WTC11 (cell line): Measurements from ENCODE around the gene DBET.
"Not testable (repeated sequence)": the region's sequence is repeated elsewhere in the genome, so short reads cannot be mapped to it uniquely, and the experiment has no call there.

Experiments used
- ESRRA ChIP-seq: sonication (generic); formaldehyde crosslinking; IDR thresholded peaks from 2 replicates; pipeline ENCODE4 v1.8.1; 2022; ENCODE audit warnings: mild to moderate bottlenecking, missing genetic modification reagents, borderline replicate concordance
- IRF2 ChIP-seq: sonication (generic); formaldehyde crosslinking; IDR thresholded peaks from 2 replicates; pipeline ENCODE4 v1.8.0; 2022; ENCODE audit warnings: low read depth, missing genetic modification reagents, borderline replicate concordance
- JUN ChIP-seq: sonication (generic); formaldehyde crosslinking; IDR thresholded peaks from 2 replicates; pipeline ENCODE4 v1.8.0; 2023; ENCODE audit warnings: mild to moderate bottlenecking, missing genetic modification reagents
- RELA ChIP-seq: sonication (generic); formaldehyde crosslinking; IDR thresholded peaks from 2 replicates; pipeline ENCODE4 v1.8.1; 2022; ENCODE audit warnings: missing genetic modification reagents, mild to moderate bottlenecking, borderline replicate concordance
- SP1 ChIP-seq: sonication (generic); formaldehyde crosslinking; conservative IDR thresholded peaks from 2 replicates; pipeline ENCODE4 v1.8.1; 2022; ENCODE audit warnings: missing genetic modification reagents
- USF2 ChIP-seq: sonication (generic); formaldehyde crosslinking; IDR thresholded peaks from 2 replicates; pipeline ENCODE4 v1.8.1; 2023; ENCODE audit warnings: mild to moderate bottlenecking, missing genetic modification reagents, moderate library complexity
- ZBTB43 ChIP-seq: sonication (generic); formaldehyde crosslinking; IDR thresholded peaks from 2 replicates; pipeline ENCODE4 v1.8.1; 2023; ENCODE audit warnings: mild to moderate bottlenecking, missing genetic modification reagents
- ZNF263 ChIP-seq: sonication (generic); formaldehyde crosslinking; IDR thresholded peaks from 2 replicates; pipeline ENCODE4 v1.8.1; 2022; ENCODE audit warnings: low read depth, mild to moderate bottlenecking, moderate library complexity, missing genetic modification reagents
- TF ChIP-seq, protein P1 (sequence below): fragments of 200-600 bp; IDR thresholded peaks from 2 replicates; pipeline ENCODE4 v1.8.0; 2022; ENCODE audit warnings: antibody characterized with exemption
- TF ChIP-seq, protein P2 (sequence below): sonication (generic); formaldehyde crosslinking; conservative IDR thresholded peaks from 2 replicates; pipeline ENCODE4 v1.8.1; 2023; ENCODE audit warnings: mild to moderate bottlenecking, low read depth, missing genetic modification reagents, moderate library complexity
- TF ChIP-seq, protein P3 (sequence below): sonication (generic); formaldehyde crosslinking; IDR thresholded peaks from 2 replicates; pipeline ENCODE4 v1.8.1; 2023; ENCODE audit warnings: mild to moderate bottlenecking, missing genetic modification reagents, borderline replicate concordance

GRCh38 chr4:190093052-190093451, 28.8 kb downstream of the DBET start:
- not testable (repeated sequence) for TF ChIP-seq RELA (CRISPR knock-in tag); ZNF263 (CRISPR knock-in tag); USF2 (CRISPR knock-in tag); SP1; ESRRA (CRISPR knock-in tag); IRF2 (CRISPR knock-in tag); JUN (CRISPR knock-in tag); ZBTB43 (CRISPR knock-in tag)
- TF ChIP-seq, protein P1, sequence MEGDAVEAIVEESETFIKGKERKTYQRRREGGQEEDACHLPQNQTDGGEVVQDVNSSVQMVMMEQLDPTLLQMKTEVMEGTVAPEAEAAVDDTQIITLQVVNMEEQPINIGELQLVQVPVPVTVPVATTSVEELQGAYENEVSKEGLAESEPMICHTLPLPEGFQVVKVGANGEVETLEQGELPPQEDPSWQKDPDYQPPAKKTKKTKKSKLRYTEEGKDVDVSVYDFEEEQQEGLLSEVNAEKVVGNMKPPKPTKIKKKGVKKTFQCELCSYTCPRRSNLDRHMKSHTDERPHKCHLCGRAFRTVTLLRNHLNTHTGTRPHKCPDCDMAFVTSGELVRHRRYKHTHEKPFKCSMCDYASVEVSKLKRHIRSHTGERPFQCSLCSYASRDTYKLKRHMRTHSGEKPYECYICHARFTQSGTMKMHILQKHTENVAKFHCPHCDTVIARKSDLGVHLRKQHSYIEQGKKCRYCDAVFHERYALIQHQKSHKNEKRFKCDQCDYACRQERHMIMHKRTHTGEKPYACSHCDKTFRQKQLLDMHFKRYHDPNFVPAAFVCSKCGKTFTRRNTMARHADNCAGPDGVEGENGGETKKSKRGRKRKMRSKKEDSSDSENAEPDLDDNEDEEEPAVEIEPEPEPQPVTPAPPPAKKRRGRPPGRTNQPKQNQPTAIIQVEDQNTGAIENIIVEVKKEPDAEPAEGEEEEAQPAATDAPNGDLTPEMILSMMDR: not testable (repeated sequence)
- TF ChIP-seq, protein P2, sequence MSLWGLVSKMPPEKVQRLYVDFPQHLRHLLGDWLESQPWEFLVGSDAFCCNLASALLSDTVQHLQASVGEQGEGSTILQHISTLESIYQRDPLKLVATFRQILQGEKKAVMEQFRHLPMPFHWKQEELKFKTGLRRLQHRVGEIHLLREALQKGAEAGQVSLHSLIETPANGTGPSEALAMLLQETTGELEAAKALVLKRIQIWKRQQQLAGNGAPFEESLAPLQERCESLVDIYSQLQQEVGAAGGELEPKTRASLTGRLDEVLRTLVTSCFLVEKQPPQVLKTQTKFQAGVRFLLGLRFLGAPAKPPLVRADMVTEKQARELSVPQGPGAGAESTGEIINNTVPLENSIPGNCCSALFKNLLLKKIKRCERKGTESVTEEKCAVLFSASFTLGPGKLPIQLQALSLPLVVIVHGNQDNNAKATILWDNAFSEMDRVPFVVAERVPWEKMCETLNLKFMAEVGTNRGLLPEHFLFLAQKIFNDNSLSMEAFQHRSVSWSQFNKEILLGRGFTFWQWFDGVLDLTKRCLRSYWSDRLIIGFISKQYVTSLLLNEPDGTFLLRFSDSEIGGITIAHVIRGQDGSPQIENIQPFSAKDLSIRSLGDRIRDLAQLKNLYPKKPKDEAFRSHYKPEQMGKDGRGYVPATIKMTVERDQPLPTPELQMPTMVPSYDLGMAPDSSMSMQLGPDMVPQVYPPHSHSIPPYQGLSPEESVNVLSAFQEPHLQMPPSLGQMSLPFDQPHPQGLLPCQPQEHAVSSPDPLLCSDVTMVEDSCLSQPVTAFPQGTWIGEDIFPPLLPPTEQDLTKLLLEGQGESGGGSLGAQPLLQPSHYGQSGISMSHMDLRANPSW: not testable (repeated sequence)
- TF ChIP-seq, protein P3, sequence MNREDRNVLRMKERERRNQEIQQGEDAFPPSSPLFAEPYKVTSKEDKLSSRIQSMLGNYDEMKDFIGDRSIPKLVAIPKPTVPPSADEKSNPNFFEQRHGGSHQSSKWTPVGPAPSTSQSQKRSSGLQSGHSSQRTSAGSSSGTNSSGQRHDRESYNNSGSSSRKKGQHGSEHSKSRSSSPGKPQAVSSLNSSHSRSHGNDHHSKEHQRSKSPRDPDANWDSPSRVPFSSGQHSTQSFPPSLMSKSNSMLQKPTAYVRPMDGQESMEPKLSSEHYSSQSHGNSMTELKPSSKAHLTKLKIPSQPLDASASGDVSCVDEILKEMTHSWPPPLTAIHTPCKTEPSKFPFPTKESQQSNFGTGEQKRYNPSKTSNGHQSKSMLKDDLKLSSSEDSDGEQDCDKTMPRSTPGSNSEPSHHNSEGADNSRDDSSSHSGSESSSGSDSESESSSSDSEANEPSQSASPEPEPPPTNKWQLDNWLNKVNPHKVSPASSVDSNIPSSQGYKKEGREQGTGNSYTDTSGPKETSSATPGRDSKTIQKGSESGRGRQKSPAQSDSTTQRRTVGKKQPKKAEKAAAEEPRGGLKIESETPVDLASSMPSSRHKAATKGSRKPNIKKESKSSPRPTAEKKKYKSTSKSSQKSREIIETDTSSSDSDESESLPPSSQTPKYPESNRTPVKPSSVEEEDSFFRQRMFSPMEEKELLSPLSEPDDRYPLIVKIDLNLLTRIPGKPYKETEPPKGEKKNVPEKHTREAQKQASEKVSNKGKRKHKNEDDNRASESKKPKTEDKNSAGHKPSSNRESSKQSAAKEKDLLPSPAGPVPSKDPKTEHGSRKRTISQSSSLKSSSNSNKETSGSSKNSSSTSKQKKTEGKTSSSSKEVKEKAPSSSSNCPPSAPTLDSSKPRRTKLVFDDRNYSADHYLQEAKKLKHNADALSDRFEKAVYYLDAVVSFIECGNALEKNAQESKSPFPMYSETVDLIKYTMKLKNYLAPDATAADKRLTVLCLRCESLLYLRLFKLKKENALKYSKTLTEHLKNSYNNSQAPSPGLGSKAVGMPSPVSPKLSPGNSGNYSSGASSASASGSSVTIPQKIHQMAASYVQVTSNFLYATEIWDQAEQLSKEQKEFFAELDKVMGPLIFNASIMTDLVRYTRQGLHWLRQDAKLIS (CRISPR knock-in tag): not testable (repeated sequence)
